WTC11 (cell line): ENCODE data around the gene RPL10A.

Experiments
- FOXJ3 ChIP-seq: sonication (generic); formaldehyde crosslinking; IDR thresholded peaks from 2 replicates; pipeline ENCODE4 v1.9.0; 2021; ENCODE audit warnings: missing genetic modification reagents, mild to moderate bottlenecking, borderline replicate concordance
- HMGA2 ChIP-seq: fragments of 250-450 bp; sonication (Bioruptor Pico); IDR thresholded peaks from 2 replicates; pipeline ENCODE4 v1.4.0; 2021; ENCODE audit warnings: mild to moderate bottlenecking, moderate library complexity
- IRF2 ChIP-seq: sonication (generic); formaldehyde crosslinking; IDR thresholded peaks from 2 replicates; pipeline ENCODE4 v1.8.0; 2022; ENCODE audit warnings: low read depth, missing genetic modification reagents, borderline replicate concordance
- SMAD4 ChIP-seq: sonication (generic); formaldehyde crosslinking; IDR thresholded peaks from 2 replicates; pipeline ENCODE4 v1.8.0; 2022; ENCODE audit warnings: mild to moderate bottlenecking, missing genetic modification reagents
- ZNF121 ChIP-seq: sonication (generic); formaldehyde crosslinking; IDR thresholded peaks from 2 replicates; pipeline ENCODE4 v1.8.0; 2023; ENCODE audit warnings: missing genetic modification reagents
- ZNF219 ChIP-seq: sonication (generic); formaldehyde crosslinking; IDR thresholded peaks from 2 replicates; pipeline ENCODE4 v1.8.0; 2023; ENCODE audit warnings: missing genetic modification reagents, mild to moderate bottlenecking, borderline replicate concordance
- ZNF232 ChIP-seq: sonication (generic); formaldehyde crosslinking; IDR thresholded peaks from 2 replicates; pipeline ENCODE4 v1.8.0; 2022; ENCODE audit warnings: mild to moderate bottlenecking, missing genetic modification reagents
- ZNF263 ChIP-seq: sonication (generic); formaldehyde crosslinking; IDR thresholded peaks from 2 replicates; pipeline ENCODE4 v1.8.1; 2022; ENCODE audit warnings: low read depth, mild to moderate bottlenecking, moderate library complexity, missing genetic modification reagents
- TF ChIP-seq, protein P1 (sequence below): fragments of 200-600 bp; IDR thresholded peaks from 2 replicates; pipeline ENCODE4 v1.8.0; 2022; ENCODE audit warnings: antibody characterized with exemption
- TF ChIP-seq, protein P2 (sequence below): sonication (generic); formaldehyde crosslinking; IDR thresholded peaks from 2 replicates; pipeline ENCODE4 v1.8.1; 2023; ENCODE audit warnings: mild to moderate bottlenecking, missing genetic modification reagents, moderate library complexity

DNA sequence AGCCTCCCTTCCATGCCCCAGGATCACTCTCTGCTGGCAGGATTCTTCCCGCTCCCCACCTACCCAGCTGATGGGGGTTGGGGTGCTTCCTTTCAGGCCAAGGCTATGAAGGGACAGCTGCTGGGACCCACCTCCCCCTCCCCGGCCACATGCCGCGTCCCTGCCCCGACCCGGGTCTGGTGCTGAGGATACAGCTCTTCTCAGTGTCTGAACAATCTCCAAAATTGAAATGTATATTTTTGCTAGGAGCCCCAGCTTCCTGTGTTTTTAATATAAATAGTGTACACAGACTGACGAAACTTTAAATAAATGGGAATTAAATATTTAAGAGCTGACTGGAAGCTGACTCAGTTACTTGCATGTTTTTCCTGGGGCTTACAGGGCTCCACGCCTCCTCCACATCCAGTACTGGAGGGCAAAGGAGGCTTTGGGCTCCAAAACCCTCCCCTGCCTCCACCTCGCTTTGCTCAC is 40.3 kb upstream of the RPL10A start:
- TF ChIP-seq HMGA2 (no peak), IRF2 (CRISPR knock-in tag) (no peak), ZNF263 (CRISPR knock-in tag) (no peak), SMAD4 (CRISPR knock-in tag) (no peak), ZNF232 (CRISPR knock-in tag) (no peak), ZNF121 (CRISPR knock-in tag) (no peak), FOXJ3 (no peak), ZNF219 (CRISPR knock-in tag) (no peak)
- TF ChIP-seq, protein P1, sequence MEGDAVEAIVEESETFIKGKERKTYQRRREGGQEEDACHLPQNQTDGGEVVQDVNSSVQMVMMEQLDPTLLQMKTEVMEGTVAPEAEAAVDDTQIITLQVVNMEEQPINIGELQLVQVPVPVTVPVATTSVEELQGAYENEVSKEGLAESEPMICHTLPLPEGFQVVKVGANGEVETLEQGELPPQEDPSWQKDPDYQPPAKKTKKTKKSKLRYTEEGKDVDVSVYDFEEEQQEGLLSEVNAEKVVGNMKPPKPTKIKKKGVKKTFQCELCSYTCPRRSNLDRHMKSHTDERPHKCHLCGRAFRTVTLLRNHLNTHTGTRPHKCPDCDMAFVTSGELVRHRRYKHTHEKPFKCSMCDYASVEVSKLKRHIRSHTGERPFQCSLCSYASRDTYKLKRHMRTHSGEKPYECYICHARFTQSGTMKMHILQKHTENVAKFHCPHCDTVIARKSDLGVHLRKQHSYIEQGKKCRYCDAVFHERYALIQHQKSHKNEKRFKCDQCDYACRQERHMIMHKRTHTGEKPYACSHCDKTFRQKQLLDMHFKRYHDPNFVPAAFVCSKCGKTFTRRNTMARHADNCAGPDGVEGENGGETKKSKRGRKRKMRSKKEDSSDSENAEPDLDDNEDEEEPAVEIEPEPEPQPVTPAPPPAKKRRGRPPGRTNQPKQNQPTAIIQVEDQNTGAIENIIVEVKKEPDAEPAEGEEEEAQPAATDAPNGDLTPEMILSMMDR: no peak
- TF ChIP-seq, protein P2, sequence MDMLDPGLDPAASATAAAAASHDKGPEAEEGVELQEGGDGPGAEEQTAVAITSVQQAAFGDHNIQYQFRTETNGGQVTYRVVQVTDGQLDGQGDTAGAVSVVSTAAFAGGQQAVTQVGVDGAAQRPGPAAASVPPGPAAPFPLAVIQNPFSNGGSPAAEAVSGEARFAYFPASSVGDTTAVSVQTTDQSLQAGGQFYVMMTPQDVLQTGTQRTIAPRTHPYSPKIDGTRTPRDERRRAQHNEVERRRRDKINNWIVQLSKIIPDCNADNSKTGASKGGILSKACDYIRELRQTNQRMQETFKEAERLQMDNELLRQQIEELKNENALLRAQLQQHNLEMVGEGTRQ (CRISPR knock-in tag): no peak
